Transverse colon (tissue), 4 donors: ENCODE measurements around the gene HECTD4.

Source experiments
- EP300 ChIP-seq: sonication (generic); formaldehyde crosslinking; IDR thresholded peaks from one replicate; pipeline ENCODE4 v1.6.1; 2017; ENCODE audit warnings: antibody characterized with exemption, low read depth
- POLR2A ChIP-seq: fragments of 450-650 bp; IDR thresholded peaks from one replicate; pipeline ENCODE4 v1.6.1; 2016; ENCODE audit warnings: antibody characterized with exemption, mild to moderate bottlenecking, moderate library complexity
- POLR2AphosphoS5 ChIP-seq, 3 donors: sonication (generic); formaldehyde crosslinking; IDR thresholded peaks; one replicate each; pipeline ENCODE4 v1.6.1; 2016; ENCODE audit warnings: antibody characterized with exemption in 3 of 3
- TF ChIP-seq, protein P1 (sequence below), 5 experiments: fragments of 200-600 bp in 3 of 5; fragments of 450-650 bp in 2 of 5; sonication (generic) in 3 of 5; IDR thresholded peaks; 1 replicate in 2 of 5; 2 replicates in 3 of 5; pipeline ENCODE4 v1.5.1; 2016 to 2017; ENCODE audit warnings: antibody characterized with exemption in 5 of 5, inconsistent platforms in 3 of 5, mild to moderate bottlenecking in 2 of 5, moderate library complexity in 1 of 5

GRCh38 chr12:112307317-112308011 lies 74.8 kb downstream of the HECTD4 start:
- TF ChIP-seq, protein P1, sequence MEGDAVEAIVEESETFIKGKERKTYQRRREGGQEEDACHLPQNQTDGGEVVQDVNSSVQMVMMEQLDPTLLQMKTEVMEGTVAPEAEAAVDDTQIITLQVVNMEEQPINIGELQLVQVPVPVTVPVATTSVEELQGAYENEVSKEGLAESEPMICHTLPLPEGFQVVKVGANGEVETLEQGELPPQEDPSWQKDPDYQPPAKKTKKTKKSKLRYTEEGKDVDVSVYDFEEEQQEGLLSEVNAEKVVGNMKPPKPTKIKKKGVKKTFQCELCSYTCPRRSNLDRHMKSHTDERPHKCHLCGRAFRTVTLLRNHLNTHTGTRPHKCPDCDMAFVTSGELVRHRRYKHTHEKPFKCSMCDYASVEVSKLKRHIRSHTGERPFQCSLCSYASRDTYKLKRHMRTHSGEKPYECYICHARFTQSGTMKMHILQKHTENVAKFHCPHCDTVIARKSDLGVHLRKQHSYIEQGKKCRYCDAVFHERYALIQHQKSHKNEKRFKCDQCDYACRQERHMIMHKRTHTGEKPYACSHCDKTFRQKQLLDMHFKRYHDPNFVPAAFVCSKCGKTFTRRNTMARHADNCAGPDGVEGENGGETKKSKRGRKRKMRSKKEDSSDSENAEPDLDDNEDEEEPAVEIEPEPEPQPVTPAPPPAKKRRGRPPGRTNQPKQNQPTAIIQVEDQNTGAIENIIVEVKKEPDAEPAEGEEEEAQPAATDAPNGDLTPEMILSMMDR (IDR thresholded peaks at IDR 0.05), result no peak
- TF ChIP-seq POLR2AphosphoS5 (IDR thresholded peaks at IDR 0.05) (no peak), EP300 (no peak), POLR2A (no peak)
